Germinal center (tissue), 1 donor: ENCODE data around the gene DHX38.

Experiments
- DNase-seq: peaks from one replicate; pipeline ENCODE4 v3.0.0; 2012; ENCODE audit warnings: mixed read lengths, low spot score

Gene DHX38

GRCh38 chr16:72122308-72122707 lies 28.7 kb downstream of the DHX38 start:
- DNase-seq: no peak

GRCh38 chr16:72122916-72123315 lies 29.3 kb downstream of the DHX38 start:
- DNase-seq: no peak

GRCh38 chr16:72123426-72123825 lies 29.8 kb downstream of the DHX38 start:
- no peak for DNase-seq

- DNase-seq: no peak
These were observed 30.5 kb downstream of the DHX38 start for GRCh38 chr16:72124148-72124547.

GRCh38 chr16:72124761-72125634 lies 31.4 kb downstream of the DHX38 start:
- DNase-seq: peak; percentile 62

GRCh38 chr16:72125635-72126428 lies 32.2 kb downstream of the DHX38 start:
- no peak for DNase-seq

- DNase-seq: no peak
These were observed 32.8 kb downstream of the DHX38 start for GRCh38 chr16:72126429-72126765.

GRCh38 chr16:72128701-72129100 lies 35.1 kb downstream of the DHX38 start:
- no peak for DNase-seq

GRCh38 chr16:72129976-72130656 lies 36.5 kb downstream of the DHX38 start:
- DNase-seq: no peak

GRCh38 chr16:72131036-72131435 lies 37.4 kb downstream of the DHX38 start:
- DNase-seq: no peak

GRCh38 chr16:72132726-72133125 lies 39.1 kb downstream of the DHX38 start:
- no peak for DNase-seq

GRCh38 chr16:72134507-72134906 lies 40.9 kb downstream of the DHX38 start:
- DNase-seq: no peak

- DNase-seq: no peak
These were observed 43.9 kb downstream of the DHX38 start for GRCh38 chr16:72137380-72138063.

- no peak for DNase-seq
These were observed 44.5 kb downstream of the DHX38 start for GRCh38 chr16:72138064-72138572.

GRCh38 chr16:72139908-72140307 lies 46.3 kb downstream of the DHX38 start:
- DNase-seq: no peak

GRCh38 chr16:72142476-72142875 lies 48.8 kb downstream of the DHX38 start:
- DNase-seq: no peak

- DNase-seq: no peak
These were observed 56.2 kb downstream of the DHX38 start for GRCh38 chr16:72149676-72150464.

- DNase-seq: no peak
These were observed 65.7 kb downstream of the DHX38 start for GRCh38 chr16:72159386-72159785.

GRCh38 chr16:72159801-72160200 lies 66.2 kb downstream of the DHX38 start:
- DNase-seq: no peak

- DNase-seq: no peak
These were observed 68.6 kb downstream of the DHX38 start for GRCh38 chr16:72162105-72162692.
